Ishikawa (cell line): ENCODE results near the gene C2CD3.

ENCODE experiments used
- CEBPB ChIP-seq: IDR thresholded peaks from 2 replicates; pipeline ENCODE4 v1.6.1; 2012
- CREB1 ChIP-seq: IDR thresholded peaks from 2 replicates; pipeline ENCODE4 v1.6.1; 2012; ENCODE audit warnings: low read depth
- EGR1 ChIP-seq: IDR thresholded peaks from 2 replicates; pipeline ENCODE4 v1.6.1; 2012
- EP300 ChIP-seq: IDR thresholded peaks from 2 replicates; pipeline ENCODE4 v1.6.1; 2012; ENCODE audit warnings: borderline replicate concordance
- FOXM1 ChIP-seq: IDR thresholded peaks from 2 replicates; pipeline ENCODE4 v1.6.1; 2012; ENCODE audit warnings: low read depth, borderline replicate concordance
- NFIC ChIP-seq: IDR thresholded peaks from 2 replicates; pipeline ENCODE4 v1.6.1; 2012
- RAD21 ChIP-seq: IDR thresholded peaks from 2 replicates; pipeline ENCODE4 v1.6.1; 2012; ENCODE audit warnings: low read depth
- TAF1 ChIP-seq: IDR thresholded peaks from 2 replicates; pipeline ENCODE4 v1.6.1; 2012; ENCODE audit warnings: low read depth, mild to moderate bottlenecking
- TCF12 ChIP-seq: IDR thresholded peaks from 2 replicates; pipeline ENCODE4 v1.6.1; 2012; ENCODE audit warnings: low read depth
- TEAD4 ChIP-seq: IDR thresholded peaks from 2 replicates; pipeline ENCODE4 v1.6.1; 2012
- YY1 ChIP-seq: IDR thresholded peaks from 2 replicates; pipeline ENCODE4 v1.6.1; 2012; ENCODE audit warnings: low read depth
- ZBTB7A ChIP-seq: IDR thresholded peaks from 2 replicates; pipeline ENCODE4 v1.6.1; 2012; ENCODE audit warnings: low read depth
- TF ChIP-seq, protein P1 (sequence below): IDR thresholded peaks from 2 replicates; pipeline ENCODE4 v1.6.1; 2012
- TF ChIP-seq, protein P2 (sequence below): IDR thresholded peaks from 2 replicates; pipeline ENCODE4 v1.6.1; 2012
- TF ChIP-seq, protein P3 (sequence below): IDR thresholded peaks from 2 replicates; pipeline ENCODE4 v1.6.1; 2012; ENCODE audit warnings: low read depth, mild to moderate bottlenecking

C2CD3 gene

DNA sequence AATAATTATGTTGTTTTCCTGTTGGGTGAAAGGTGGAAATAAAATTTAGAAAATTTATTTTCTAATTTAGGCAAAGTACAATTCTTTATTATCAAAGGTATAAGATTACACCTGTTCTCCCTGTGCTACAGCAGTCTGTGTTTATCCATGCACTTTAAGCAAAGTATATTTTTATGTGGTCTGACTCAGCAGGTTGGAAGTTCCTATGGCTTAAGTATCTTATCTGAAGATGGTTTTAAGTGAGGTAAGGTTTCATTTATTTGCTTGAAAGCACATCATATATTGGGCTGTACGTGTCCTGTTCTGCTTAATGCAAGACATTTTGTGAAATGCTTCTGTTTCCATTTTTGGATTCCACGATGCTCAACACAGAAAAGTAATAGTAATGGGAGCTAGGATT lies 14.9 kb upstream of the C2CD3 start:
- TF ChIP-seq TEAD4 (no peak), FOXM1 (no peak), CEBPB (no peak), YY1 (no peak), RAD21 (no peak), ZBTB7A (no peak), TAF1 (no peak), TCF12 (no peak), EP300 (no peak), NFIC (no peak)
- TF ChIP-seq, protein P1, sequence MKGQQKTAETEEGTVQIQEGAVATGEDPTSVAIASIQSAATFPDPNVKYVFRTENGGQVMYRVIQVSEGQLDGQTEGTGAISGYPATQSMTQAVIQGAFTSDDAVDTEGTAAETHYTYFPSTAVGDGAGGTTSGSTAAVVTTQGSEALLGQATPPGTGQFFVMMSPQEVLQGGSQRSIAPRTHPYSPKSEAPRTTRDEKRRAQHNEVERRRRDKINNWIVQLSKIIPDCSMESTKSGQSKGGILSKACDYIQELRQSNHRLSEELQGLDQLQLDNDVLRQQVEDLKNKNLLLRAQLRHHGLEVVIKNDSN, result no peak
- TF ChIP-seq, protein P2, sequence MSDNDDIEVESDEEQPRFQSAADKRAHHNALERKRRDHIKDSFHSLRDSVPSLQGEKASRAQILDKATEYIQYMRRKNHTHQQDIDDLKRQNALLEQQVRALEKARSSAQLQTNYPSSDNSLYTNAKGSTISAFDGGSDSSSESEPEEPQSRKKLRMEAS, result no peak
- TF ChIP-seq, protein P3, sequence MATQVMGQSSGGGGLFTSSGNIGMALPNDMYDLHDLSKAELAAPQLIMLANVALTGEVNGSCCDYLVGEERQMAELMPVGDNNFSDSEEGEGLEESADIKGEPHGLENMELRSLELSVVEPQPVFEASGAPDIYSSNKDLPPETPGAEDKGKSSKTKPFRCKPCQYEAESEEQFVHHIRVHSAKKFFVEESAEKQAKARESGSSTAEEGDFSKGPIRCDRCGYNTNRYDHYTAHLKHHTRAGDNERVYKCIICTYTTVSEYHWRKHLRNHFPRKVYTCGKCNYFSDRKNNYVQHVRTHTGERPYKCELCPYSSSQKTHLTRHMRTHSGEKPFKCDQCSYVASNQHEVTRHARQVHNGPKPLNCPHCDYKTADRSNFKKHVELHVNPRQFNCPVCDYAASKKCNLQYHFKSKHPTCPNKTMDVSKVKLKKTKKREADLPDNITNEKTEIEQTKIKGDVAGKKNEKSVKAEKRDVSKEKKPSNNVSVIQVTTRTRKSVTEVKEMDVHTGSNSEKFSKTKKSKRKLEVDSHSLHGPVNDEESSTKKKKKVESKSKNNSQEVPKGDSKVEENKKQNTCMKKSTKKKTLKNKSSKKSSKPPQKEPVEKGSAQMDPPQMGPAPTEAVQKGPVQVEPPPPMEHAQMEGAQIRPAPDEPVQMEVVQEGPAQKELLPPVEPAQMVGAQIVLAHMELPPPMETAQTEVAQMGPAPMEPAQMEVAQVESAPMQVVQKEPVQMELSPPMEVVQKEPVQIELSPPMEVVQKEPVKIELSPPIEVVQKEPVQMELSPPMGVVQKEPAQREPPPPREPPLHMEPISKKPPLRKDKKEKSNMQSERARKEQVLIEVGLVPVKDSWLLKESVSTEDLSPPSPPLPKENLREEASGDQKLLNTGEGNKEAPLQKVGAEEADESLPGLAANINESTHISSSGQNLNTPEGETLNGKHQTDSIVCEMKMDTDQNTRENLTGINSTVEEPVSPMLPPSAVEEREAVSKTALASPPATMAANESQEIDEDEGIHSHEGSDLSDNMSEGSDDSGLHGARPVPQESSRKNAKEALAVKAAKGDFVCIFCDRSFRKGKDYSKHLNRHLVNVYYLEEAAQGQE, result no peak

DNA sequence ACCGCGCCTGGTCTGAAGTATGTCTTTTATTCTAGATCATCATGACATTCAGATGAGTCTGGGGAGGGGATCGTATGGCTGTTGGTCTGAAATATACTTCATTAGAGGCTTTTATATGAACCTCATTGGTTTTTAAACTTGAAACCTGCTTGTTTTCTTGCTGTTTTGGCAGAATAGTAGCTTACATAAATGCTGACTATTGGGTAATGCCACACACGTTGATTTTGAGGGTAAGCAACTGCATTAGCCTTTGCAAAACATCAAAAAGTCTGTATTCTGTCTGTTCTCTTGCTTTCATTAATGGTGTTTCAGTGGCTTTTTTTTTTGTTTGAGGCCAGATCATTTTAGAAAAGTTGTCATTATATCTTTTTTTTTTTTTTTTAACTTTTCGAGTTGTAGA lies 14.5 kb upstream of the C2CD3 start:
- no peak for TF ChIP-seq EGR1
- TF ChIP-seq ZBTB7A, result no peak
- no peak for TF ChIP-seq RAD21

DNA sequence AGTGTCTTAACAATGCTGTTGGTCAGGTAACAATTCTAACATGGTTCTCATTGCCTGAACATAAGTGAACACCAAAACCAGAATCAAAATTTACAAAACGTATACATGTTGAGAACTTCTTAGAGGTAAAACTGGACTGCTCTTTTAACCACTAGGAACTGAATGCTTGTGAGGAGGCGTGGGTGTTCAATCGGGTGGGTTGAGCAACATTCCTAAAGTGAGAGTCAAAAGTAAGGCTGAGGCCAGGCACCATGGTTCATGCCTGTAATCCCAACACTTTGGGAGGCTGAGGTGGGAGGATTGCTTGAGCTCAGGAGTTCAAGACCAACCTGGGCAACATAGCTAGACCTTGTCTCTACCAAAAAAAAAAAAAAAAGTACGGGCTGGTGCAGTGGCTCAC lies 11.8 kb upstream of the C2CD3 start:
- TF ChIP-seq RAD21 (no peak), ZBTB7A (no peak), NFIC (no peak), FOXM1 (no peak), CREB1 (no peak), EP300 (no peak), CEBPB (no peak), TCF12 (no peak), EGR1 (no peak), TAF1 (no peak)
- TF ChIP-seq, protein P1, result no peak

DNA sequence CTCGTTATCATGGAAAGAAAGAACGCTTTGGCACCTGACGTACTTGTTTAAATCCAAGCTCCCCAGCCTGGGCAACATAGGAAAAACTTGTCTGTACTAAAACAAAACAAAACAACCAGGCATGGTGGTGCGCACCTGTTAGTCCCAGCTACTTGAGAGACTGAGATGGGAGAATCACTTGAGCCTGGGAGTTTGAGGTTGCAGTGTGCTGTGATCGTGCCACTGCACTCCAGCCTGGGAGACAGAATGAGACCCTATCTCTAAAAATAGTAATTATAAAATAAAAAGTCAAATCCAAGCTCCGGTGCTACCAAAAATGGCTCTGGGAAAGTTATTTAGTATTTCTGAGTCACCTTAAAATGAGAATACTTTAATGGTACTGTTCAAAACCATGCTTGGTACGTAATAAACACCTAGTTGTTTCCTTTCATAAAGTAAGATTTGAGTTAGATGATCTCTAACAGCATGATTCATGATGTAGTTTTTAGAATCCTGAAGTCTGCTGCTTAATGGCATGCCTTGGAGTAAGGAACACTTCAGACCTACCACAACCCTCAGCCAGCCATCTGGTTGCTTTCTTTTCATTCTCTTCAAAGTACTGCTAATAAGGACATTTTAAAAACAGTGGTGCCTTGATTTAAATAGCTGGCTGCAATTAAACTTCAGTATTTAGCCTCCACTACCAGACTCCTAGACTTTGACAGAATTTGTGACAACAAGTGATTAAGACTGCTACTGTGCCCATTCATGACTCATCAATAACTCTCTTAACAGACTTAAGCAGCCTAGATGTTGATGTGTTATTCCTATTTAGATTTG lies 8.6 kb upstream of the C2CD3 start:
- TF ChIP-seq TCF12 (no peak), YY1 (no peak)

DNA sequence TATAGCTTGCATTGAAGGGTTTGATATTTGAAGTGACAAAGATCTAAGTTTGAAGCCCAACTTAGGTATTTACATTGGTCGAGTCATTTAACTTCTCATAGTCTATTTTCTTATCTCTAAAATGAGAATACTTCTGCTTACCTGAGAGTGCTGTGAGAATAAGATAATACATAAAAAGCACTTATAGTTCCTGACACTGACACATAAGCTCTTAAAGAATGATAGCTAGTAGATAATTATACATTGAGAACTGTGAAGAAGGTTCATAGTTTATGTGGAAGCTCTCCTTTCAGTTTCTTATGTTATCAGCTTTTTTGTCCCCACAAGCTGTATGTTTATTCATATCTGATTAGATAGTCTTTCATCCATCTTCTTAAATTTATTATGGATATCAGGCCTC lies 5.1 kb upstream of the C2CD3 start:
- TF ChIP-seq RAD21 (no peak), TCF12 (no peak), ZBTB7A (no peak), EGR1 (no peak), NFIC (no peak), CREB1 (no peak), FOXM1 (no peak), TEAD4 (no peak), TAF1 (no peak)
- TF ChIP-seq, protein P3, result no peak

DNA sequence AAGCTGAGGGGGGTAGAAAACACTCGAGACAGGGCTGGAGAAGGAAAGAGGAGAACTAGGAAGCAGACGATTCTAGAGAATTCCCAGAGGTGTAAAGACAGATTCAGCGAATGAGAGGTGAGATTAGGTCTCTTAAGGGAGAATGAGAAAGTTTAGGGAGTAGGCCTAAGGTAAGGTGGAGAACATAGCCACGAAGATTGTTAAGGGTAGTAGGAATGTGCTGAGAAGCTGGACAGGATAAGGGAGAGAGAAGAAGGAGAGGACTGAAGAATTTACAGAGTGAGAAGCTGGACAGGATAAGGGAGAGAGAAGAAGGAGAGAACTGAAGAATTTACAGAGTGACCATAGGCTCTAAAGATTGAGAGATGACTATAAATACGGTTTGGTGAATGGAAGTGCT lies 1.2 kb upstream of the C2CD3 start:
- TF ChIP-seq TEAD4 (no peak), ZBTB7A (no peak), CREB1 (no peak), CEBPB (no peak), EGR1 (no peak), TCF12 (no peak), FOXM1 (no peak), RAD21 (no peak), NFIC (no peak), EP300 (no peak), YY1 (no peak), TAF1 (no peak)
- TF ChIP-seq, protein P3, result no peak
- TF ChIP-seq, protein P2, result no peak
- TF ChIP-seq, protein P1, result no peak
